UCSD-AML1 (cell line): Measurements from ENCODE around the gene TIAM1.

ENCODE experiments used
- DNase-seq: peaks from one replicate; lab custom pipeline; 2025; ENCODE audit not compliant: unreplicated experiment; lab: John Stamatoyannopoulos, UW

TIAM1 gene

DNA sequence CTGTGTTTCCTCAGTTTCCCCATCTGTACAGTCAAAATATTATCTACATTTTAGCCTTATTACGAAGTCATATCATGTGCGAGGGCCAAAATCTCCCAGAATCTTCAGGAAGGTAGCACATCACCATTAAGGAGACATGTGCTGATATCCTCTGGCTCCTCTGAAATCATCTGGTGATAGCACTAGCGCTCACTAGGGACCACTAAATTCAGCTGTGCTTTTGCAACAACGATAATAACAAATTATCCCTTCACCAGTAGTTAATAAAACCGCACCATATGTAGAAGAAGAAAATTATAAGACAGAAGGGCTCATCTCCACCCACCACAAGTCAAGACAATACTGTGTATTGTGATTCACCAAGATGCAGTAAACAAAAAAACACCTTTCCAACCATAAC, 53.3 kb downstream of the TIAM1 start:
- no peak for DNase-seq

DNA sequence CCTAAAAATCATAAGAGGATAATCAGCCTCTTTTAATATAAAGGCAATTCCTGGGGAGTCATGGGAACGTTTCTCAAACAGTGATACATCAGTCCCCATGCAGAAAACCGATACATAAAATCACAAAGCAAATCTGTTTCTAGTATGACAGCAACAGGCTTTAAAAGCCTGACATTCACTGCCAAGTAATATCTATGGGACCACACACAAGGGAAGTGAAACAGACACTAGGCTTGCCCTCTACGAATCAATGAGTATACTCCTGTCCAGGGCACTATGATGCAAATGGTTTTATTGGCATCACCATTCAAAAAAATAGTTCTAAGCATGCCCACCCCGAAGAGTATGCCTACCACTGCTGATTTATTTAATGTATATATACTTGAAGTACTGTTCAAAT, 54.4 kb downstream of the TIAM1 start:
- DNase-seq: no peak

DNA sequence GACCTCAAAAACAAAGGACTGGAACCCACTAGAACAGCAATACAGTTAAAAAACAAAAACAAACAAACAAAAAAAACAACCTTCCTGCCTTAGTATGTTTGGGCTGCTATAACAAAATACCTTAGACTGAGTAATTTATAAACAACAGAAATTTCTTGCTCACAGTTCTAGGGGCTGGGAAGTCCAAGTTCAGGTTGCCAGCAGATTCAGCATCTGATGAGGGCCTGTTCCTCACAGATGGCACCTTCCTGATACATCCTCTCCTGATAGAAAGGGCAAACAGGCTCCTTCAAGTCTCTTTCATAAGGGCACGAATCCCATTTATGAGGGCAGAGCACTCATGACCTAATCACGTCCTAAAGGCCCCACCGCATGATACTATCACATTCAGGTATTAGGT, 55.9 kb downstream of the TIAM1 start:
- DNase-seq: no peak

DNA sequence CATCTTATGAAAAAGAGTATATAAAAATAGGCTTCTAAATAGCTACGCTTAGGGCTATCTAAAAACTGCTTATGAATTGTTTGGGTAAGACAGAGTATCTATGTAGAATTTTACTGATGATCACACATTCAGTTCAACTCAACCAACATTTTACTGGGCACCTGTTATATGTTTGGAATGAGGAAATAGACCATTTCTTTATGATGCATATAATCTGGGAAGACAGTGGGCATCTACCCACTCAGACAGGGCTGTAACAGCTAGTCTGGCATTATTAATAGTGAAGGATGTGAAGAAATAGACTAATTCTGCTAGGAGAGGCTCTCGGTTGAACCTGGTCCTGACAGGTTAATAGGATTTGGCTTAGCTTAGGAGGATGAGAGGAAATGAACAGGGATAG, 56.9 kb downstream of the TIAM1 start:
- no peak for DNase-seq

DNA sequence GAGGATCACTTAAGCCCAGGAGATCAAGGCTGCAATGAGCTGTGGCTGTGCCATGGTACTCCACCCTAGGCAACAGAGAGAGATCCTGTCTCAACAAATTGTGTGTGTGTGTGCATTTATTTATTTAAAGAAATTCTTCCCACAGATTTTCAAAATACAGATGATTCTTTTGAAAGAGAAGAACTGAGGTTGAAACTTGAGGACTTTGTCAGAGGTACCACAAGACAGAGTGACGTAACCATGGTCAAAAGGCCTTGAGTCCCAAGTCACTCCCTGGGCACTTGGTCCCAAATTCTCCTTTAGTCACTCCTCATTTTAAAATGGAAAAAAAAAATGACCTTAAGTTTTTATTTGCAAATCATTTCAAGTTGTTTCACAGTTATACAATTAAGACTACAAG, 57.4 kb downstream of the TIAM1 start:
- DNase-seq: no peak

DNA sequence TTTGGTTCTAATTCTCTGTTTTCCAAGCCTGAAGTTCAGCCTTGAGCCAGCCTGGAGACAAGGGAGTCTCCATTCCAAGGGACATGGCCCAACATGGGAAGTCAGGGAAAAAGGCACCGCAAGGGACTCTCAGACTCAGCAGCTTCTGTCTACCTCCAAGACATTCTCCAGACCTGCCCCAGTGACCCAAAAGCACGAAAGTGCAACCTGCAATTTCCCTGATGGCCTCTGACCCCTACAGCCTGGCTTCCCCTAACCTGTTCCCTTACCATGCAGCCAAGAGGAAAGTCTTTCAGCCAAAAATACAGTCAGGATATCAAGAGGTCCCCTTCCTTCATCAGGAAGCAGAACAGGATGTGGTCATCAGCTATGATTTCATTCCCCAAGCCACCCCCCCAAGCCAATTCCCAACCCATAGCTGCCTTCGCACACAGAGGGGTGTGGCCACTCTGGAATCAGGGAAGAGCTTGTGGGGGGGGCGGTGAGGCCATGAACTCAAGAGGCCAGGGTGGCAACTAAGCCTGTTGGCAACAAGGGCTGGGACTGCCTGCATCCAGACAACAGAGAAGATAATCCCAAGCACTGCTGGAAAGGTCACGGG, 59.2 kb downstream of the TIAM1 start:
- peak; percentile 38 for DNase-seq

DNA sequence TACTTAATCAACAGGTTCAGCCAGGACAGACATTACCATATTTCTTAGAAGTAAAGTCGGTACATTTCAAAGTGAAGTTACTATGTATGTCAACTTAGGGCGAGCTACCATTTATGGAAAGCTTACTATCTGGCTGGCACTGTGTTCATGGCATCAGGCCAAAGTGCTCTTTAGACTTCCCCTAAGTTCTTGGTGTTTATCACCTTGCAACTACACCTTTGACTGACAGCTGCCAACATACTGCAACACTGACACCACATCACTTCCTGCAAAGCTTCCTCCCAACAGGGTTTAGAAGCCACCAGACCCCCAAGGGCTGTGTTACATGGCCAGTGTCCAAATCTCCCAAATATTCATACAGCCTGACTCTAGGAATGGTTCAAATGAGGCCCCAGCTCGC, 61.0 kb downstream of the TIAM1 start:
- no peak for DNase-seq

DNA sequence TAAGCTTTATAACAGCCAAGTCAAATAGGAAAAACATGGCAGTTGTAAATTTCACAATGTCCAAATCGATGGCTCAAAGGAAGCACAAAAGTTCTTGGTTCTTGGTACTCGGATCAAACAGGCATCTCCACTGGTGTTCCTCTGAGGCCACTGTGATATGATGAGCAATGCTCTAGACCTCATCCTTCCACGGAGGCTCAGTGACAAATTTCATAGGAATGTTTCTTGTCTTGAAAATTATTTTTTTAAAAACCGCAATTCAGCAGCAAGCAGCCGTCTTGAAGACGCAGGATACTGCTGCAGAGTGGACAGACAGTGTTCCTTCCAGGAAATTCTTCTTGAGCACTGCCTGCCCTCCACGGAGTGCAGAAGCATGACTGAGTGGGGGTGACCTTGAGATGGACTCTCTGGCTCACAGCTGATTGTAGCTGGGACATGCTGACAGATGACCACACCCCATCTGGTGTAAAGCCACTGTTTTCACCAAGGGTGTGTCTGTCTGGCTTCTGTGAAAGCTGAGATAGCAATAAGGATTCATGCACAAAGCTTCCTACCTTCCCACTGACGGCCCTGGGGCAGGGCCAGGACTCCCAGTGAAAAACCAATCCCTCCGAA, 61.9 kb downstream of the TIAM1 start:
- DNase-seq: no peak

DNA sequence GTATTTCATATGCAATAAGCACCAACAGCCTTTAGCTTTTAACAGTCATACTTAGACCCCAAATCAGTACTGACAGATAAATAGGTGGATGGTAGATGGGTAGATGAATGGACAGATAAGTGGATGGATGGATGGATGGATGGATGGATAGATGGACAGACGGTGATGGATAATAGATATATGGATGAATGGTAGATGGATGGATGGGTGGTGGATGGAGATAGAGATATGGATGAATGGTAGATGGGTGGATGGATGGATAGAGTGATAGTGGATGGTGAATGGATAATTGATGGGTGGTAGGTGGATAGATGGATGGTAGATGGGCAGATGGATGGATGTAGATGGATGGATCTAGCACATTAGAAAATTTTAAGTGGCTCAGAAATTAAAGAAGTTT, 62.5 kb downstream of the TIAM1 start:
- DNase-seq: no peak

DNA sequence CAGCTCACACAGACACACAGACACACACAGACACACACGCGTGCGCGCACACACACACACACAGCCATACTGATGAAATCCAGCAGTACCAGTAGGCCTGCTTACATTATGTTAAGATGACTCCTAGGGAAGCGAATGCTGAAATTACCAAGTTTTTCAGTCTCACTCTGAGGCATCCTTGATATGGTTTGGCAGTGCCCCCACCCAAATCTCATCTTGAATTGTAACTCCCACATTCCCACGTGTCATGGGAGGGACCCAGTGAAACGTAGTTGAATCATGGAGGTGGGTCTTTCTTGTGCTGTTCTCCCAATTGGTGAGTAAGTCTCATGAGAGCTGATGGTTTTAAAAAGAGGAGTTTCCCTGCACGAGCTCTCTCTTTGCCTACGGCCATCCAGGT, 64.1 kb downstream of the TIAM1 start:
- DNase-seq: no peak

DNA sequence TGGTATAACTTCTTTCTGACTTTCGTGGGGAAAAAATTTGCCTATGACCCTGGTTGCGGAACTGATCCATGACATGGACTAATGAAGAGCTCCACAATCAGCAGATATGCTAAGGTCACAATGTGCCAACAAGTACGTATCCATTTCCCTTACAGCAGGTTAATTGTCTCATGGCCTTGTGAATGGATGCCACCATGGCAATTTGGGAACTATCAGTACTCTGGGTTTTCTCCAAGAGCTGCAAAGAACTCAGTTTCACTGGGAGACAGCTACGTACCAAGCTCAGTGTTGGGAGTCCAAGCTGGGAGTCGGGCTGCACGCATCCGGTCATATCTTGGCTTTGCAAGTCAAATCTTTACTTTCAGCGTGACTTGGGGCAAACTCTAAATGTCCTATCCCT, 64.8 kb downstream of the TIAM1 start:
- DNase-seq: no peak

DNA sequence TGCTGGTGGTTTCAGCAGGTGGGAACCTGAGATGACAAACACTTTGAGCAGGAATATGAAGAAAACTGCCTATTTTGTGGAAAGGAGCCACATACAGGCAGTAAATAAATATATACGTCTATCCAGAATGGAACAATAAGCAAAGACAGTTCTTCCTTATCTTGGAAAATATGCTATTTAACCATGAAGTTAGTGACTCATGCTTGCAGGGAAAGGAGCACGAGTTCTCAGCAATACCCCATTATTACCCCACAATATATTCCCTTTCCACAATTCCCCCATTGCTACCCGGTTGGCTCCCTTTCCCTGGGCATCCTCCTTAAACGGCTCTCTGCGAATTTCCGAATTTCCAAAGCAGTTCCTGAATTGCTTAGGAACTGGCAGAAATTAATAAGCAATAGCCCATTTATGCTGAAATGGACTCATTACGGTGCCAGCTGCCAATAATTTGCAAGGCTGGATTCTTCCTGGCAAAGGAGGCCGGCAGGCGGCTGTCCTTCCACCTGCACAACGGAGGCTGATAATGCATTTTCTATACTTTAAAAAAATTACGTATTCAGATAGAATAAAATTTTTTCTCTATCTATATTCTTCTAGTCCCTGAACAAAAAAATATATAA, 65.4 kb downstream of the TIAM1 start:
- no peak for DNase-seq

DNA sequence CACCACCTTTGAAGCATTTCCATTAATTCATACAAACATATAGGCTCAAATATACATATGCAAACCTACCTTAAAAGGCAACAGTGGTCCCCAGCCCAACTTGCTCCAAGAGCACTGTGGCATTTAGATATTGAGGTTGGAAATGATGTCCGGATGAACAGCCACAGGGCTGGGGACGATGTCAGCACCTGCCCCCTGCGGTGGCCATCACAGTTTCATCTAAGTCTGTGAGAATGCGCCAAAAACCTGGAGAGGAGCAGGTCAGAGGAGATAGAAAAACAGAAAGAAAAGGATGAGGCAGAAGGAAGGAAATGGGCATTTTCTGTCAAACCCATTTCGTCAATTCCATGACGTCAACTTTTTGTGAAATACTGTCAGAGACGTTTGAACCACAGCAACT, 67.4 kb downstream of the TIAM1 start:
- DNase-seq: no peak

DNA sequence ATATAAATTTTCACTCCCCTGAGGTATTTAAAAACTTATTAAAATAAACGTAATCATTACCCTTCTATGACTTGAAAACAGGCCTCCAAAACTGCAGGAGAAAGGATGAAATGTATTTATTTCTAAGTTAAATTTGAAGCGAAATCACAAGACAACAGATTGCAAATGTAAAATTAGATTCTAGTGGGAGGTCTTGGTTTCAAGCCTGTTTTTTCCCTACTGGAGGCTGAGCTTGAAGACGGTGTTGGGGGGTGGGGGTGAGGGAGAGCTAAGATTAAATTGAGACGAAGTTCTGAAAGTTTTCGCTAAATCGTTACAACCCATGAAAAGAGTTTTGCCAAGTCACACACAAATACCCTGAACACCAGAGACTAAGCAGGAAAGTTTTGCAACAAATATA, 68.2 kb downstream of the TIAM1 start:
- DNase-seq: no peak

DNA sequence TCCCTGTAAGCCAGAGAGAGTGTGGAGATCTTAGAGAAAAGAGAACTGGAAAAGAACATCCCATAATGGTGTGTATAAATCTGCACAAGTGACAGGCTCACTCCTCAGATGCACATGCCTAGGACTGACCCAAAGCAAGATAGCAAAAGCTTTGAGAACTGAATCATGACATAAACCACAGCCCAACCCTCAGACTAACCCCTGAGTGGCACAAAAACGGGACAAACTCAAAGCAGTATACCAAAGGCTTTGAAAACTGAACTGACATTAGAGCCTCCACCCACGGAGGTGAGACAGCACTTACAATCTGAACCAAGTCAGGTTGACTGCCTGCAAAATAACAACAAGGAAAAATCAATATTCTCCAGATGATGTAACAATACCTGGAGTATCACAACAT, 70.8 kb downstream of the TIAM1 start:
- no peak for DNase-seq

DNA sequence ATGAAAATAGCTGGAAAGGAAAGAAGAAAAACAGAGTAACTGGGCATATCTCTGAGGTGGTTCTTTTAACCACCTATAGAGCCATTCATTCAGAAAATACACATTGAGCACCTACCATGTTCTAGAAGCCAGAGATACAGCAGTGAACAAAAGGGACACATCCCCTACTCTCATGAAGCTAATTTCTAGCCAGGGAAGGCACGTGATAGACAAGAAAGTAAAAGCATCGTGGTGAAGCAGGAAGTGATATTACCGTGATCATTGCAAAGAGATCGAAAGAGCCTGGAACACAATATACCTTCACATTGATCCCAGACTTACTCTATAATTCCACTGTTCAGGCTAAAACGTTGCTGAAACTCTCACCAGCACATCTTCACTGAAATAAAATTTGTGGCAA, 76.0 kb downstream of the TIAM1 start:
- no peak for DNase-seq

DNA sequence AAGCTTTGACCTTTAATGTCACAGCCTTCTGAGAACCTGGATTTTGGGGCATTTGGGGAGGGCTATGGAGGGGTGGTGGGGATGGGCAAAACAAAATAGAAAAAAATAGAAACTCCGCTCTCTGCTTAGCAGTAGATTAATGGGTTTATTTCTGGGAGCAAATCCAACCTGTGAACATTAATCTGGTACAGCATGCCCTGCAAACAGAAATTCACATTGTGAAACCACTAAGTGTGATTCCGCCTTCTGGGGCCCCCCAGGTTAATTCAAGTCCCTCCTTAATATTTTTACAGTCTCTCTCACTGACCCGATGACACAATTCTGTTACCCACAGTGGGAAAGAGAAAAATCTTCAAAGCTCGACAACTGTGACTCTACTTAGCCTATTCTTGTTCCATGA, 76.4 kb downstream of the TIAM1 start:
- DNase-seq: no peak

DNA sequence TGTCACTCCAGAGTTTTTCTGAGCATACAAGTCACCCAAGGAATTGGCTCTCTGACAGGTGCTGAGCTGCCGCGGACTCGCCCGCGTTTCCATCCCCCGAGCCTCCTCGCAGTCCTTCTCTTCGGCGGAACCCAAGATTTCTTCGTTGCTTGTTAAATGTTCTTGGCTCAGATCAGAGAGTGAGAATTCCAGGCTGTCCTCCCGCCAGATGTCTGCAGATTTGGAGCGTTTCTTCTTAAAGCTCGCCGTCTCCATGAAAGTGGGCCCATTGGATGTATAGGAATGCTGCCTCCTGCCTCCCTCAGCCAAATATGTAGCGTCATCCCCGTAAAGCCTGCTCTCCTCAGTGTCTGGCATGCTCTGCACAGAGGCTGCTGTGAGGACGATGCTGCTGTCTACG, 77.8 kb downstream of the TIAM1 start:
- DNase-seq: no peak

DNA sequence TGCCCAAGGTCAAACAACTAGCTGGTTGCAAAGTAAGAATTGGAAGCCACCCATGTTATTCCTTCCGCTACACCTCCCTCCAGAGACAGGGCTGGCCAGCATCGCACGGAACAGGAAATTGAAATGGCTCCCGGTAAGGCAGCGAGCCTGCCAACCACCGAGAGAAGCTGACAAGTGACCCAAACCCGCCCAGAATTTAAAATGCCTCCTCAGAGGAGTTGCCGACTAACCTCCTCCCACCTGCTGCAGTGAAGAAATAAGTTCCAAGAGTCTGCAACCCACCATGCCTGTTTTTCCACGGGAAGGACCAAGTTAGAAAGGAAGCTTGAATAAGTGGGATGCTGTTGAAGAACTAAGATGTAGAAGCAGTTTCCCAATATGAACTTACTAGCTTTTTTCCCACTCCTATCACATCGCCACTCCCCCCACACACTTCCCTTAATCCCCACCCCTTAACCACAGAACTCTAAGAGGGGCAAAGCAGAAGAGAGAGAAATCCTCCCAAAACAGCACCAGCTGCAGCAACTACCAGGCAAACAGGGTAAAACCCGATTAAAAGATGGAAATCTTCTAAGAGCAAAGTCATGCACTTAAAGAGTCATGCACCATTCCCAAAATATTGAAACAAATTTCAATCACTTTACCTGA, 78.6 kb downstream of the TIAM1 start:
- peak; percentile 16 for DNase-seq

DNA sequence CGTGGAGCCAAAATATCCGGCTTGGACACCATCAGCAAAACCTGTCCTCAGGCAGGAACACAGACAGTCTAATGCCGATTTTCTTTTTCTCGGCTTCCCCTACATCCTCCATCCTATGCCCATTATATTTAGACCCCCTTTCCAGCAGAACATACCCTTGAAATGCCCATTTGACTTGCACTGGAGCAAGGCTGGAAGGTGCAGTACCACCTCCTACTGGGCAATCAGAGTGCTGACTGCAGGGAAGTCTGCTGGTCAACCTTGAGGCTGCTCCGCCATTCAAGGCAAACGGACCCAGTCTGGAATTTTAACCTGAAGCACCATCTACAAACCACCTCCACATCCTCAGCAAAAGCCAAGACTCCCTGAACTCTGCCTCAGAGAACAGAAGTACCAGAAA, 79.5 kb downstream of the TIAM1 start:
- no peak for DNase-seq

DNA sequence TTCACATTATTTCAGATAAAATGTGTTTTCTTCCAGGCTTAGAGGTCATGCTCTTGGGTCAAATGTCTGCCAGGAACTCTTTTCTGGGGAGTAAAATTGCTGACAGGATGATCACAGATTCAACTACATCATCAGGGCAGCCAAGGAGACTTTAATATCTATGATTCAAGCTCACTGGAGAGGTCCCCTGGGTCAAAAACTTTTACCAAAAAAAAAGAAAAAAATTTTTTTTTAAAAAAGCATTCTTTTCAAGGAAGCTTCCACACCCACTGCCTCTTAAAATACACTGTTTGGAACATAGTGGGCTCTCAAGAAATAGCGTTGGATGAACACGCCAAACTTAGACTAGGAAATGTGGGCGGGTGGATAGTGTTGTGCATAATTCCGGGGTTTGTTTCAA, 81.3 kb downstream of the TIAM1 start:
- no peak for DNase-seq

DNA sequence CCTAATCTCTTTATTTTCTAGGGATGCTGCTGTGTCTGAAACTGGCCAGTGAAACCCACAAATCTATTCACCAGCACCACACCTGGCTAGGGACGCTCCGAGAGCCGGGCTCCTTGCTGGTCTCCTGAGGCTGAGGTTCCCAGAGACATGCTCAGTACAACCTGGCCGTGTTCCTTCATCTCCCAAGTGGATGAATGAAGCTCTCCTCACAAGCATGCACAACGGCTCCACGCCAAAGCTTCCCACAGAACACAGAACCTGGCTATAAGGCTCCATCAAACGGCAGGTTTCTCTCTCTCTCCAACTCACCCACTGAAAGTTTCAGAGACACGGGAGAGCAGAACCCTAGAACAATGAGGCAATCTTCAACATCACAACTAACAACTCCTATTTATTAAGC, 82.3 kb downstream of the TIAM1 start:
- DNase-seq: no peak

DNA sequence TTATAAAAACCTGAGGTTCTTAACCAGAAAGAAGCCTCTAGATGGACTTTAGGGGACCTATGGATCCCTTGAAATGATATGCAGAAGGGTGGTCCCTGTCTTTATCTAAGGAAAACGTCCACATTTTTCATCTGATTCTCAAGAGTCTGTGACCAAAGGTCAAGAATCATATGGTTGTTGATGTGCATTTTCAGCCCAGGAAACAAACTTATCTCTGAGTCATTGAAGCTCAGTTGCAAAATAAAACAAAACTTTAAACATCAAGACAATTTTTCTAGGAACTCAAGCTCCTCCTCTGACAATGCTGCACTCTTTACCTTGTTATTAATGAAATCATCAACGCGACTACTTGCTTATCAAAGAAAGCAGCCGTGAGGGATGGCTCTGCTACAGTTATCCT, 83.3 kb downstream of the TIAM1 start:
- no peak for DNase-seq
